ENCODE measurements around the gene UTP18. TPM values are rescaled to one million over a fixed set of nuclear protein-coding genes. Genes with fewer than 3 reads are reported as not detected.

Gene UTP18
- total and polyA plus RNA-seq, 2 of the 13 experiments (the other 11 are each of a cell fraction or from before 2014, with no cell fraction given) = 35.2 to 104 TPM

- TF ChIP-seq SRF (IDR thresholded peaks at IDR 0.05; ENCODE audit: low read depth, low read length) (no peak), RCOR2 (CRISPR knock-in tag; IDR thresholded peaks at IDR 0.05) (no peak), NFIC (IDR thresholded peaks at IDR 0.05; ENCODE audit: low read length) (peak; percentile 79; the same call in 1 of the 2 replicates), REL (CRISPR knock-in tag; conservative IDR thresholded peaks at IDR 0.05) (peak; percentile 82; the same call in 1 of the 2 replicates), TOPORS (CRISPR knock-in tag; IDR thresholded peaks at IDR 0.05) (peak; percentile 97), TRAFD1 (CRISPR knock-in tag; IDR thresholded peaks at IDR 0.05; ENCODE audit: borderline replicate concordance) (no peak), KLF6 (CRISPR knock-in tag; IDR thresholded peaks at IDR 0.05) (peak; percentile 91), NFKBIZ (CRISPR knock-in tag; IDR thresholded peaks at IDR 0.05) (peak; percentile 29), AGO1 (IDR thresholded peaks at IDR 0.05; ENCODE audit: low read depth, low read length, poor library complexity, severe bottlenecking) (peak; percentile 76), SRSF9 (IDR thresholded peaks at IDR 0.05; ENCODE audit: borderline replicate concordance, insufficient read depth, low read depth, low read length, poor library complexity, severe bottlenecking) (no peak), ZNF850 (CRISPR knock-in tag; conservative IDR thresholded peaks at IDR 0.05) (peak; percentile 89; the same call in 1 of the 2 replicates), SAP130 (CRISPR knock-in tag; IDR thresholded peaks at IDR 0.05; ENCODE audit: low read depth) (peak; percentile 87), NFYC (CRISPR knock-in tag; IDR thresholded peaks at IDR 0.05) (no peak), NR3C1 (CRISPR knock-in tag; IDR thresholded peaks at IDR 0.05) (no peak; the same call in 1 of the 2 replicates), ZNF10 (CRISPR knock-in tag; IDR thresholded peaks at IDR 0.05; ENCODE audit: borderline replicate concordance, low read depth) (no peak), ATF7 (IDR thresholded peaks at IDR 0.05) (peak; percentile 92), ATF7 (CRISPR knock-in tag; IDR thresholded peaks at IDR 0.05) (peak; percentile 73; the same call in 1 of the 2 replicates), PREB (CRISPR knock-in tag; IDR thresholded peaks at IDR 0.05) (no peak), ZNF274 (CRISPR knock-in tag; IDR thresholded peaks at IDR 0.05) (peak; percentile 94)
- TF ChIP-seq, protein P1, sequence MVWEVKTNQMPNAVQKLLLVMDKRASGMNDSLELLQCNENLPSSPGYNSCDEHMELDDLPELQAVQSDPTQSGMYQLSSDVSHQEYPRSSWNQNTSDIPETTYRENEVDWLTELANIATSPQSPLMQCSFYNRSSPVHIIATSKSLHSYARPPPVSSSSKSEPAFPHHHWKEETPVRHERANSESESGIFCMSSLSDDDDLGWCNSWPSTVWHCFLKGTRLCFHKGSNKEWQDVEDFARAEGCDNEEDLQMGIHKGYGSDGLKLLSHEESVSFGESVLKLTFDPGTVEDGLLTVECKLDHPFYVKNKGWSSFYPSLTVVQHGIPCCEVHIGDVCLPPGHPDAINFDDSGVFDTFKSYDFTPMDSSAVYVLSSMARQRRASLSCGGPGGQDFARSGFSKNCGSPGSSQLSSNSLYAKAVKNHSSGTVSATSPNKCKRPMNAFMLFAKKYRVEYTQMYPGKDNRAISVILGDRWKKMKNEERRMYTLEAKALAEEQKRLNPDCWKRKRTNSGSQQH (CRISPR knock-in tag; IDR thresholded peaks at IDR 0.05; ENCODE audit: low read depth) = no peak
- TF ChIP-seq, protein P2, sequence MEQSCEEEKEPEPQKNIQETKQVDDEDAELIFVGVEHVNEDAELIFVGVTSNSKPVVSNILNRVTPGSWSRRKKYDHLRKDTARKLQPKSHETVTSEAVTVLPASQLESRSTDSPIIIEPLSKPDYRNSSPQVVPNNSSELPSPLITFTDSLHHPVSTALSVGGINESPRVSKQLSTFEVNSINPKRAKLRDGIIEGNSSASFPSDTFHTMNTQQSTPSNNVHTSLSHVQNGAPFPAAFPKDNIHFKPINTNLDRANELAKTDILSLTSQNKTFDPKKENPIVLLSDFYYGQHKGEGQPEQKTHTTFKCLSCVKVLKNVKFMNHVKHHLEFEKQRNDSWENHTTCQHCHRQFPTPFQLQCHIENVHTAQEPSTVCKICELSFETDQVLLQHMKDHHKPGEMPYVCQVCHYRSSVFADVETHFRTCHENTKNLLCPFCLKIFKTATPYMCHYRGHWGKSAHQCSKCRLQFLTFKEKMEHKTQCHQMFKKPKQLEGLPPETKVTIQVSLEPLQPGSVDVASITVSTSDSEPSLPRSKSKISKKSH (CRISPR knock-in tag; IDR thresholded peaks at IDR 0.05; ENCODE audit: borderline replicate concordance) = peak; percentile 89
- TF ChIP-seq, protein P3, sequence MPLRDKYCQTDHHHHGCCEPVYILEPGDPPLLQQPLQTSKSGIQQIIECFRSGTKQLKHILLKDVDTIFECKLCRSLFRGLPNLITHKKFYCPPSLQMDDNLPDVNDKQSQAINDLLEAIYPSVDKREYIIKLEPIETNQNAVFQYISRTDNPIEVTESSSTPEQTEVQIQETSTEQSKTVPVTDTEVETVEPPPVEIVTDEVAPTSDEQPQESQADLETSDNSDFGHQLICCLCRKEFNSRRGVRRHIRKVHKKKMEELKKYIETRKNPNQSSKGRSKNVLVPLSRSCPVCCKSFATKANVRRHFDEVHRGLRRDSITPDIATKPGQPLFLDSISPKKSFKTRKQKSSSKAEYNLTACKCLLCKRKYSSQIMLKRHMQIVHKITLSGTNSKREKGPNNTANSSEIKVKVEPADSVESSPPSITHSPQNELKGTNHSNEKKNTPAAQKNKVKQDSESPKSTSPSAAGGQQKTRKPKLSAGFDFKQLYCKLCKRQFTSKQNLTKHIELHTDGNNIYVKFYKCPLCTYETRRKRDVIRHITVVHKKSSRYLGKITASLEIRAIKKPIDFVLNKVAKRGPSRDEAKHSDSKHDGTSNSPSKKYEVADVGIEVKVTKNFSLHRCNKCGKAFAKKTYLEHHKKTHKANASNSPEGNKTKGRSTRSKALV (CRISPR knock-in tag; IDR thresholded peaks at IDR 0.05) = no peak; the same call in 1 of the 2 replicates
Measured at GRCh38 chr17:51260237-51261023, at the start of gene UTP18 (continued).

All from HepG2 (cell line).